ENCODE measurements around the gene SUSD4. TPM values are rescaled to one million over a fixed set of nuclear protein-coding genes. Genes with fewer than 3 reads are reported as not detected.

The SUSD4 gene
- total and polyA plus RNA-seq, 10 of the 15 experiments (the other 5 are each of a cell fraction or from before 2014, with no cell fraction given) = 0.13 to 1.1 (median 0.26) TPM; not detected in 3

DNA sequence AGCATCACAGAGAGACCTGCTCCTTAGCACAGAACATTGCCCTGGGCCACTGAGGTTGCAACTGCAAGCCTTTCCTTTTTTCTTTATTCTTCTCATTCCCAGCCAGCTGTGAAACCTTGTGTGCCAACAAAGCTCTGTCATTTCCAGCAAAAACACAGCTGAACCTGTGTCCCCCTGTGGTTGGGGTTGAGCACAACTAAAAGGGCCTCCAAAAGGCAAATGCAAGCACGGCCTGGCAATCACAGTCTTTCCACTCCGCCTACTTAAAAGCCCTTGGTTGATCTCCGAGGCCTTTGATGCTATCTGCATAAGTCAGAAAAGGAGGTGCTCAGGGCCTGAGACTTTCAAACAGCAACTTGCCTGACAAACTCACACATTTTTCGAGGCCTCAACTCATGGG is 32.7 kb downstream of the SUSD4 start:
- H2AFZ ChIP-seq (ENCODE audit: control insufficient read depth, low read depth, low read length) = no peak overlapping the region
- H3K36me3 ChIP-seq (ENCODE audit: control insufficient read depth in 2 of 2, insufficient read depth in 2 of 2, low read length in 1 of 2) = no peaks in the 10 kb centered on the region
- no peaks in the 10 kb centered on the region for H3K4me1 ChIP-seq (ENCODE audit: control insufficient read depth, insufficient read depth, low read length)
- no peak overlapping the region for H3K4me3 ChIP-seq
- H3K79me2 ChIP-seq (ENCODE audit: control insufficient read depth, insufficient read depth, low read length) = no peaks in the 10 kb centered on the region
- ATAC-seq (no peak), DNase-seq (ENCODE audit: low read depth, low spot score) (no peak), FAIRE-seq (no peak)
- ChIA-PET RAD21 (ENCODE audit: unreplicated experiment) (no interaction called here), POLR2A (no interaction called here), CTCF (no interaction called here), SMC1A (ENCODE audit: uncharacterized antibody, unreplicated experiment) (no interaction called here)
- H4K20me1 ChIP-seq (ENCODE audit: control insufficient read depth, insufficient read depth) = no peaks in the 10 kb centered on the region
- no peak overlapping the region for H3K27ac ChIP-seq (ENCODE audit: control insufficient read depth, insufficient read depth)
- intact Hi-C loops (cut with micrococcal nuclease; ENCODE audit: unreplicated experiment) (no loop called here), in situ Hi-C loops (cut with MboI) (no loop called here)
- H3K9me3 ChIP-seq (replicated peaks; ENCODE audit: control insufficient read depth, insufficient read depth, low read length) = no peaks in the 10 kb centered on the region
- BruUV-seq (replicated peaks) = no TSS peak
- H3K27me3 ChIP-seq (replicated peaks in 1 of 2; ENCODE audit: control insufficient read depth in 2 of 2, insufficient read depth in 2 of 2, low read length in 1 of 2) = no peaks in the 10 kb centered on the region; a peak in 1 of 4 replicates
- WGBS (ENCODE audit: insufficient coverage, insufficient replicate concordance, low lambda C conversion rate, missing lambda C conversion rate) = 11% methylated on average over 4 of the region's 4 CpGs
- no peak overlapping the region for H3K9ac ChIP-seq (ENCODE audit: control insufficient read depth, insufficient read depth, low read length)
- H3K4me2 ChIP-seq (ENCODE audit: control insufficient read depth, insufficient read depth) = no peak overlapping the region
- TF ChIP-seq CBFB (IDR thresholded peaks at IDR 0.05; ENCODE audit: low read depth) (no peak), ZNF274 (IDR thresholded peaks at IDR 0.05; ENCODE audit: insufficient read depth, insufficient read length) (no peak), NRF1 (conservative IDR thresholded peaks at IDR 0.05; ENCODE audit: low read depth, low read length) (no peak), MTA3 (IDR thresholded peaks at IDR 0.05; ENCODE audit: borderline replicate concordance, low read length) (no peak), YY1 (IDR thresholded peaks at IDR 0.05; ENCODE audit: low read depth, low read length) (no peak), JUND (IDR thresholded peaks at IDR 0.05; ENCODE audit: low read depth, low read length) (no peak)
- TF ChIP-seq, protein P1, sequence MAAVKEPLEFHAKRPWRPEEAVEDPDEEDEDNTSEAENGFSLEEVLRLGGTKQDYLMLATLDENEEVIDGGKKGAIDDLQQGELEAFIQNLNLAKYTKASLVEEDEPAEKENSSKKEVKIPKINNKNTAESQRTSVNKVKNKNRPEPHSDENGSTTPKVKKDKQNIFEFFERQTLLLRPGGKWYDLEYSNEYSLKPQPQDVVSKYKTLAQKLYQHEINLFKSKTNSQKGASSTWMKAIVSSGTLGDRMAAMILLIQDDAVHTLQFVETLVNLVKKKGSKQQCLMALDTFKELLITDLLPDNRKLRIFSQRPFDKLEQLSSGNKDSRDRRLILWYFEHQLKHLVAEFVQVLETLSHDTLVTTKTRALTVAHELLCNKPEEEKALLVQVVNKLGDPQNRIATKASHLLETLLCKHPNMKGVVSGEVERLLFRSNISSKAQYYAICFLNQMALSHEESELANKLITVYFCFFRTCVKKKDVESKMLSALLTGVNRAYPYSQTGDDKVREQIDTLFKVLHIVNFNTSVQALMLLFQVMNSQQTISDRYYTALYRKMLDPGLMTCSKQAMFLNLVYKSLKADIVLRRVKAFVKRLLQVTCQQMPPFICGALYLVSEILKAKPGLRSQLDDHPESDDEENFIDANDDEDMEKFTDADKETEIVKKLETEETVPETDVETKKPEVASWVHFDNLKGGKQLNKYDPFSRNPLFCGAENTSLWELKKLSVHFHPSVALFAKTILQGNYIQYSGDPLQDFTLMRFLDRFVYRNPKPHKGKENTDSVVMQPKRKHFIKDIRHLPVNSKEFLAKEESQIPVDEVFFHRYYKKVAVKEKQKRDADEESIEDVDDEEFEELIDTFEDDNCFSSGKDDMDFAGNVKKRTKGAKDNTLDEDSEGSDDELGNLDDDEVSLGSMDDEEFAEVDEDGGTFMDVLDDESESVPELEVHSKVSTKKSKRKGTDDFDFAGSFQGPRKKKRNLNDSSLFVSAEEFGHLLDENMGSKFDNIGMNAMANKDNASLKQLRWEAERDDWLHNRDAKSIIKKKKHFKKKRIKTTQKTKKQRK (IDR thresholded peaks at IDR 0.05; ENCODE audit: low read depth, low read length) = no peak

Measured in GM12878 (cell line).